ENCODE data around the gene CREB3L1. TPM values are rescaled to one million over a fixed set of nuclear protein-coding genes. Genes with fewer than 3 reads are reported as not detected.

Gene CREB3L1
- total RNA-seq, 1 experiment from 2014 or later = 1.1 TPM

DNA sequence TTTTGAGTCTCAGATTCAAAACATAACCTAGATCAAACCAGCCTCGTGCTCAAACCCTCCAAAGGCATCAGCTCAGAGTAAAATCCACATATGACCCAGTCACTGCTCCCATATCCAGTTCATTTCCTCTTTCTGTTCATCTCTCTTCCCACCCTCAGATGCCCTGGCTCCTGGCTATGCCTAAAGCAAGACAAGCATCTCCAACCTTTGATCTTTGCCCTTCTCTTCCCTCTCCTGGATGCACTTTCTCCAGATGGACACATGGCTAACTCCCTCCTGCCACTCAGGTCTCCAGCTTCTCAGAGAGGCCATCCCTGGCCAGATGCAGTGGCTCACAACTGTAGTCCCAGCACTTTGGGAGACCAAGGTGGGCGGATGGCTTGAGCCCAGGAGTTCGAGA lies 14.3 kb upstream of the CREB3L1 start:
- H2AFZ ChIP-seq (ENCODE audit: low read length) = no peak overlapping the region
- no peak overlapping the region for H3K4me2 ChIP-seq (ENCODE audit: low read length)
- DNase-seq (no peak), ATAC-seq (no peak)
- TF ChIP-seq, protein P1, sequence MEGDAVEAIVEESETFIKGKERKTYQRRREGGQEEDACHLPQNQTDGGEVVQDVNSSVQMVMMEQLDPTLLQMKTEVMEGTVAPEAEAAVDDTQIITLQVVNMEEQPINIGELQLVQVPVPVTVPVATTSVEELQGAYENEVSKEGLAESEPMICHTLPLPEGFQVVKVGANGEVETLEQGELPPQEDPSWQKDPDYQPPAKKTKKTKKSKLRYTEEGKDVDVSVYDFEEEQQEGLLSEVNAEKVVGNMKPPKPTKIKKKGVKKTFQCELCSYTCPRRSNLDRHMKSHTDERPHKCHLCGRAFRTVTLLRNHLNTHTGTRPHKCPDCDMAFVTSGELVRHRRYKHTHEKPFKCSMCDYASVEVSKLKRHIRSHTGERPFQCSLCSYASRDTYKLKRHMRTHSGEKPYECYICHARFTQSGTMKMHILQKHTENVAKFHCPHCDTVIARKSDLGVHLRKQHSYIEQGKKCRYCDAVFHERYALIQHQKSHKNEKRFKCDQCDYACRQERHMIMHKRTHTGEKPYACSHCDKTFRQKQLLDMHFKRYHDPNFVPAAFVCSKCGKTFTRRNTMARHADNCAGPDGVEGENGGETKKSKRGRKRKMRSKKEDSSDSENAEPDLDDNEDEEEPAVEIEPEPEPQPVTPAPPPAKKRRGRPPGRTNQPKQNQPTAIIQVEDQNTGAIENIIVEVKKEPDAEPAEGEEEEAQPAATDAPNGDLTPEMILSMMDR (conservative IDR thresholded peaks at IDR 0.05; ENCODE audit: low read depth, low read length) = no peak
- TF ChIP-seq EZH2 (IDR thresholded peaks at IDR 0.05; ENCODE audit: low read length, unreplicated experiment) (no peak), EZH2phosphoT487 (IDR thresholded peaks at IDR 0.05; ENCODE audit: borderline replicate concordance, low read length) (no peak)
- H3K4me3 ChIP-seq (ENCODE audit: low read length) = no peak overlapping the region
- no peak overlapping the region for H3K27ac ChIP-seq (ENCODE audit: low read length)
- ChIA-PET POLR2A (ENCODE audit: unreplicated experiment) (no interaction called here), CTCF (no interaction called here)
- BruUV-seq (replicated peaks) = no TSS peak
- no peaks in the 10 kb centered on the region for H4K20me1 ChIP-seq (ENCODE audit: low read length)
- H3K9me2 ChIP-seq (replicated peaks; ENCODE audit: low read length) = no peaks in the 10 kb centered on the region
- no peaks in the 10 kb centered on the region for H3K4me1 ChIP-seq (ENCODE audit: insufficient read depth, low read length)
- H3K9me3 ChIP-seq (ENCODE audit: low read length) = no peaks in the 10 kb centered on the region
- no peaks in the 10 kb centered on the region for H3K27me3 ChIP-seq (ENCODE audit: low read length)
- H3K79me2 ChIP-seq (ENCODE audit: low read length) = no peaks in the 10 kb centered on the region
- H3K9ac ChIP-seq (ENCODE audit: low read length) = no peak overlapping the region
- H3K36me3 ChIP-seq (ENCODE audit: low read depth, low read length) = no peaks in the 10 kb centered on the region
- intact Hi-C loops (cut with micrococcal nuclease) = no loop called here
- no peaks in the 10 kb centered on the region for H3F3A ChIP-seq (ENCODE audit: low read length, unreplicated experiment)

DNA sequence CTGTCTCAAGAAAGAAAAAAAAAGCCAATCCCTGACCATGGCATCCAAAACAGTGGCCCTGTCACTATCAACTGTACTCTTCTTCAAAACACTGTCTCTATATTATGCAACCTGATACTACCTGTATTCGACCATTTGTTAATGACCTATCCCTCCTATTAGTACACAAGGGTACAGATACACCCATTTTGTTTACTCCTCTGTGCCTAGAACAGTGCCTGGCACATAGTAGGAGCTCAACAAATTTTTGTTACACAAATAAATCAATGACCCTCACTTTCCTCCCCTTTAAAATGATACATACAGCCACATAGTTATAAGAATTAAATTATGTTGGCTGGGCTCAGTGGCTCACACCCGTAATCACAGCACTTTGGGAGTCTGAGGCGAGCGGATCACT lies 13.4 kb upstream of the CREB3L1 start:
- H3K36me3 ChIP-seq (ENCODE audit: low read depth, low read length) = no peaks in the 10 kb centered on the region
- H4K20me1 ChIP-seq (ENCODE audit: low read length) = no peaks in the 10 kb centered on the region
- no TSS peak for BruUV-seq (replicated peaks)
- ChIA-PET POLR2A (ENCODE audit: unreplicated experiment) (no interaction called here), CTCF (no interaction called here)
- H3K4me3 ChIP-seq (ENCODE audit: low read length) = no peak overlapping the region
- H3K4me2 ChIP-seq (ENCODE audit: low read length) = no peak overlapping the region
- H3K27ac ChIP-seq (ENCODE audit: low read length) = no peak overlapping the region
- H2AFZ ChIP-seq (ENCODE audit: low read length) = no peak overlapping the region
- no peaks in the 10 kb centered on the region for H3K79me2 ChIP-seq (ENCODE audit: low read length)
- DNase-seq = no peak
- TF ChIP-seq, protein P1 (conservative IDR thresholded peaks at IDR 0.05; ENCODE audit: low read depth, low read length) = no peak
- TF ChIP-seq EZH2phosphoT487 (IDR thresholded peaks at IDR 0.05; ENCODE audit: borderline replicate concordance, low read length) = no peak
- no peak for TF ChIP-seq EZH2 (IDR thresholded peaks at IDR 0.05; ENCODE audit: low read length, unreplicated experiment)
- no peaks in the 10 kb centered on the region for H3K4me1 ChIP-seq (ENCODE audit: insufficient read depth, low read length)
- H3K9ac ChIP-seq (ENCODE audit: low read length) = no peak overlapping the region
- H3F3A ChIP-seq (ENCODE audit: low read length, unreplicated experiment) = no peaks in the 10 kb centered on the region
- no peak for ATAC-seq
- H3K9me3 ChIP-seq (ENCODE audit: low read length) = no peaks in the 10 kb centered on the region
- no peaks in the 10 kb centered on the region for H3K9me2 ChIP-seq (replicated peaks; ENCODE audit: low read length)
- H3K27me3 ChIP-seq (ENCODE audit: low read length) = no peaks in the 10 kb centered on the region
- intact Hi-C loops (cut with micrococcal nuclease) = no loop called here

DNA sequence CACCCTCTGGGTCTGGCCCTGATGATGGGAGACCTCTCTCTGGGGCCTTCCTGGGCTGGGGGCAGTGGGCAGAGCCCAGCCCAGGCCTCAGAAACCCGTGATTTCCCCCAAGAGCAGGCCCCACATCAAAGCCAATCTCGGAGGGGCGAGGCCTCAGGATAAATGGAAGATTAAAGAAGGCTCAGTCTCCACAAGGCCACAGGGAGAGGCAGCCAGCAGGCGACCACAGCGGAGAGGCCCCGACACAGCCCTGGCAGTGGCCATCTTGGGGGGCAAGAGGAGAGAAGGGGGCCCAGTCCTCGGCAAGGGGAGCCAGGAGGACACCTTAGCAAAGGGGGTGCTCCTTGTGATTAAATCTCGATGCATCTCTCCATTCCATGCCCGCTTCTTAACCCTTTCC lies 12.5 kb upstream of the CREB3L1 start:
- POLR2A ChIA-PET (ENCODE audit: unreplicated experiment) = no interaction called here
- no TSS peak for BruUV-seq (replicated peaks)

More for the DNA sequence above, 12.5 kb upstream of the CREB3L1 start:
- no peak for ATAC-seq
- Histone ChIP-seq H3K79me2 (ENCODE audit: low read length) (no peaks in the 10 kb centered on the region), H2AFZ (ENCODE audit: low read length) (no peak overlapping the region), H3K9me3 (ENCODE audit: low read length) (no peaks in the 10 kb centered on the region), H3K9me2 (replicated peaks; ENCODE audit: low read length) (no peaks in the 10 kb centered on the region), H3K27ac (ENCODE audit: low read length) (no peak overlapping the region), H3K36me3 (ENCODE audit: low read depth, low read length) (no peaks in the 10 kb centered on the region), H3K4me3 (ENCODE audit: low read length) (no peak overlapping the region), H3K9ac (ENCODE audit: low read length) (no peak overlapping the region), H3K4me2 (ENCODE audit: low read length) (no peak overlapping the region), H3K27me3 (ENCODE audit: low read length) (no peaks in the 10 kb centered on the region), H4K20me1 (ENCODE audit: low read length) (no peaks in the 10 kb centered on the region), H3F3A (ENCODE audit: low read length, unreplicated experiment) (no peaks in the 10 kb centered on the region), H3K4me1 (ENCODE audit: insufficient read depth, low read length) (no peaks in the 10 kb centered on the region)
- no peak for DNase-seq
- TF ChIP-seq, protein P1 (conservative IDR thresholded peaks at IDR 0.05; ENCODE audit: low read depth, low read length) = no peak
- TF ChIP-seq EZH2 (IDR thresholded peaks at IDR 0.05; ENCODE audit: low read length, unreplicated experiment) = no peak
- no peak for TF ChIP-seq EZH2phosphoT487 (IDR thresholded peaks at IDR 0.05; ENCODE audit: borderline replicate concordance, low read length)
- intact Hi-C loops (cut with micrococcal nuclease) = no loop called here
- CTCF ChIA-PET = no interaction called here
